Activated CD4-positive, alpha-beta T cell treated with anti-CD3 and anti-CD28 coated beads, Interleukin-2, amount 50 U/mL, for 16 hours (primary cell): Measurements from ENCODE around the gene CYP27B1.

Source experiments
- DNase-seq: peaks from one replicate; pipeline ENCODE4 v3.0.0-alpha.2; 2020

CYP27B1 gene

GRCh38 chr12:57766464-57767304 lies at the start of gene CYP27B1:
TSS of gene CYP27B1 (minus strand) at chr12:57767078. CDS start at chr12:57767041, 37 bp downstream.
- no peak for DNase-seq

GRCh38 chr12:57816001-57816854 lies 49.4 kb upstream of the CYP27B1 start:
- DNase-seq = no peak

DNA sequence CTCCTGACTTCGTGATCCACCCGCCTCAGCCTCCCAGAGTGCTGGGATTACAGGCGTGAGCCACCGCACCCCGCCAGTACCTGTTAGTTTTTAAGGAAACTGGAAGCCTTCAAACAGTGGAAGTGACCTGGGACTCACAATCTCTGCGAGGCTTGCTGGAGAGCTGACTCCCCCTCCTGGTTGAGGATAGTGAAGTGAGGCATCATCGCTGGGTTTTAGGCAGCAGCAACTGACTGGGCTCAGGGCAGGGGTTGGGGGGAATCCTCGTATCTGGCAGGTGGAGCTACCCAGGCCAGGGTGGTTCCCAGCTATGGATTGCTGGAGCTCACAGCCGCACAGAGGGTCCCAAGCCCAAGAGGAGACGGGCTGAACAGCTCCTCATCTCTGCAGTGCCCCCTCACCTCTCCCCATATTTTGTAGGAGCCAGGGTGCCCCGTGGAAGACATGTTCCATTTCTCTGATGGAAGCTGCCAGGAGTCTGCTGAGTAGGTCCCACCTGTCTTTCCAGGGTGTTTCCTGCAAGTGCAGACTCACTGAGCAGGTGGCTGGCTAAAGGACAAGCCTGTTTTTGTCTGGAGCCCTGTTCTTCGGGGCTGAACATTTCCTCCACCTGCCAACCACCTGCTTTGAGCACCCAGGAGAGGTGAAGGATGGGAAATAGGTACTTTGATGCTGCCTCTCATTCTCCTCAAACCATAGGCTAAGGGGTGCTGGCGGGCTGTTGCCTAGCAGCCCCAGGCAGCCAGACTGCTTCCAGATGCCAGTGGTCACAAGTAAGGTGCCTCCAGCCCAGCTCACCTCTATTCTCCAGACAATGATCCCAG lies 48.5 kb upstream of the CYP27B1 start:
- DNase-seq = no peak

DNA sequence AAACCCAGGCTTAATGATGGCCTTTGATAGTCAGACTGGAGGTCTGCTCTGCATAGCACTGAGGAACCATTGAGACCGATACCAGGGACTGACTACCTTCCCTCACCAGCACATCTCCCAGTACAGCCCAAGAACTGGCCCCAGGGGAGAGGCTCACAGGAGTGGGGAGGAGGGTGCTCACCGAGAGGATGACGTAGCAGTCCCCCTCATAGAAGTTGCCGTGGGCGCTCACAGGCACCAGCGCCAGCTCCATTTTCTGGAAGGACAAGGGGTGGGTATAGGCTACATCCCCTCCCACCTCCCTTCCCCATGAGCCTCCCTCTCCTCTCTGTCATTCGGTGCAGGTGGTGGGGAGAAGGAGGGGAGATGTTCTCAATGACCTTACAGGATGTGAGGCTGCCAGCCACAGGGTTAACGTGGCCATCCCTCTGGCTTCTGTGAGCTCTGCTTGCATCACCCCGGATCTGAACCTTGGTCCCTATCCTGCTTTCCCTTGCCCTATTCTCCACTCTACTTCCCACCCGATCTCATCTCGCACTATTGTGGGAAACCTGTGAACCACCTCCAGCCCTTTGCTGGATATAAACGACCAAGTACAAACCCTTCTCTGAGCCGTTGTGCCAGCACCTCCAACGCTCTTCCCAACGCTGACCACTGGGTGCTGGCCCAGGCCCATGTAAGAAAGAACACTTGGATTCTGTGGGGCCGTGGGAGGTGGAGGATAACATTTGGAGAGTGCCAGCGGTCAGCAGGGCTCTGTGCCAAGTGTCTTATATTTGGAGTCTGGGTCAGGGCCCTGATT lies 47.3 kb upstream of the CYP27B1 start:
- DNase-seq = no peak

- no peak for DNase-seq
Measured at GRCh38 chr12:57813111-57813970, 46.5 kb upstream of the CYP27B1 start.

DNA sequence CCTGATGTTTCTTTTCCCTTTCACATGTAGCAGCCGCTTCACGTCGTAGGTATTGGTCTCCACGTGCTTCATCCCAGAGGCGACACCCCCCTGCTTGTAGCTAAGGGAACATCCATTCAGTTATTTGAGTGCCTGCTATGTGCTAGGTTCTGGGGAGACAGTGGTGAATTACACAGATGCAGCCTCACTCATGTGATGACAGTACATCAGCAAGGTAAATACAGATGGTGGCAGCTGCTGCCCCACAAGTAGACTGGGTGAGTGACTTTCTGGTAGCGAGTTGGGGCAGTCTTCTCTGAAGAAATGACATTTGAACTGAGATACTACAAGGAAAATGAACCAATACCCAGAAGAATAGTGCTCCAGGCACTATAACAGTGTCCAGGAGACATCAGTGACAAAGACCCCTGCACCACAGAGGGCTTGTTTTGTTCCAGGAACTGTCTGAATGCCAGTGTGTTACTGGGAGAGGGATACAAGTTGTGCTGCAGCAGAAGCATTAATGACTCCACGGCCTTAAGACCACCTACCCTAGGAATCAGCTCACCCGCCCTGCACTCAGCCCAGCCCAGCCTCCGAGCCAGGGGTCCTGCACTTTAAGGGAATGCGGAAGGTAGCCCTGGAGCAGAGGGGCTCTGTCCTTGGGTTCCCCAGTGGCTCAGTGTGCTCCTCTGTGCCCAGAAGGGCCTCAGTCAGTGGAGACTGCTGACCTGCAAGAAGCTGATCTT lies 44.3 kb upstream of the CYP27B1 start:
- no peak for DNase-seq

DNA sequence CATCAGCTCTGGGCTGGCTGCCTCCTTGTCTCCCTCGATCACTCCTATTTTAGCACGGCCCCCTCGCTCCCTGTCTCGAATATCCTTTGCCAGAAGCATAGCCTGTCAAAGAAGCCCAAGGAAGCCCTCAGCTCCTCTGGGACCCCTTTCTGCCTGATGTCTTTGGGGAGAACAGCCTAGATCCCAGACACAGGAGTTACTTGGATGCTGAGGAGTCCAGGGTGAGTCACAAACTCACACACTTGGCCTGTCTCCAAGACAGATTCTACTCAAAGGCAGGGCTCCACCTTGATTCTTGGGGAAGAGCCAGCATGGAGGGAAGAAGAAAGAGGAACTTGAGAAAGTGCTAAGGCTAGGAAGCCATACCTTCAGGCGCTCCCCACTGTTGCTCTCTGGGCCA lies 43.6 kb upstream of the CYP27B1 start:
- no peak for DNase-seq

GRCh38 chr12:57809425-57809824 lies 42.5 kb upstream of the CYP27B1 start:
- DNase-seq = no peak

- no peak for DNase-seq
Measured at GRCh38 chr12:57808351-57808750, 41.5 kb upstream of the CYP27B1 start.

DNA sequence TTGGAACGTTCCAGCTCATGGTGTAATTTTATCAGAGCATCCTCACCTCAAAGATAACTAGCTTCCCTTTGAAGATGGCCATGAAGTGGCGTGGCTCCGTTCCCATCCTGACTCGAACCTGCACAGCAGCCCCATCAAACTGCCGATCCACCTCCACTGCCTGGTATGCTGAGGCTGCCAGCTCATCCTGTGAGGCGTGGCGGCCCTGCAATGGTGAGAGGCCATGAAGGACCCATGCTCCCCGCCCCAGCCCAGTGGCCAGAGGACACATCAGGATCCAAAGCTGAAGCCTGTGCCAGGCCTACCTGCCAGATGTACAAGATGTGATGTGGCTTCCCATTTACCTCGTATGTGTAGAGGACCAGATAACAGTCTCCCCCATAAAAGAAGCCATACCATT lies 40.4 kb upstream of the CYP27B1 start:
- DNase-seq = no peak

GRCh38 chr12:57806677-57807076 lies 39.8 kb upstream of the CYP27B1 start:
- no peak for DNase-seq

- DNase-seq = peak; percentile 12
Measured at GRCh38 chr12:57803319-57803893, 36.5 kb upstream of the CYP27B1 start.

- no peak for DNase-seq
Measured at GRCh38 chr12:57802607-57803006, 35.7 kb upstream of the CYP27B1 start.

DNA sequence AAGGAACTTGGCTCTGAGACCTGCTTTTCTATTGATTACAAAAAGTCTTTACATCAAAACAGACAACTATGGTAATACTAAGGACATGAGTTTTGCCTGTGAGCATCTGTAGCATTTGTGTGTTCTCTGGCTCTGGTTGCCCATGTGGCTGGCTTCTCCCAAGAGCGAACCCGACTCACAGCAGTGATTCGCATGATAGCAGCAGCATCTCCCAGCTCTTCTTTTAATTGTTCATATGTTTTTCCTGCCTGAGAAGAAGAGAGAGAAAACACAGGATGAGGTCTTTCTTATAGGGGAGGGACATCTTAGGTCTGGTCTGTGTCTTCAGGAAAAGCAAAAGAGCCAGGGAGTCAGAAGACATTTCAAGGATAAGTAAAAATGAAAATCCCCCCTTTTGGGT lies 34.1 kb upstream of the CYP27B1 start:
- DNase-seq = no peak

- no peak for DNase-seq
Measured at GRCh38 chr12:57797933-57798332, 31.1 kb upstream of the CYP27B1 start.

GRCh38 chr12:57796996-57797395 lies 30.1 kb upstream of the CYP27B1 start:
- no peak for DNase-seq

DNA sequence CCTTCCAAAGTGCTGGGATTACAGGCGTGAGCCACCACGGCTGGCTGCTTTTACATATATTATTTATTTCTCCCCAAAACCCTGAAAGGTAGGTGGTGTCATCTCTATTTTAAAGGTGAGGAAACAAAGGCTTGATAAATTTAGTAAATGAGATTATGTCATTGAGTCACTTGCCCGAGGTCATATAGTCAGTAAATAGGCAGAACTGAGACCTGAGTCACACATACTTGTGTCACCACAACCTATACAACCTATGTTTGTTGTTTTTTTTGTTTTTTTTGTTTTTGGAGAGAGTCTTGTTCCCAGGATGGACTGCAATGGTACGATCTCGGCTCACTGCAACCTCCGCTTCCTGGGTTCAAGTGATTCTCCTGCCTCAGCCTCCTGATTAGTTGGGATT lies 28.5 kb upstream of the CYP27B1 start:
- no peak for DNase-seq

DNA sequence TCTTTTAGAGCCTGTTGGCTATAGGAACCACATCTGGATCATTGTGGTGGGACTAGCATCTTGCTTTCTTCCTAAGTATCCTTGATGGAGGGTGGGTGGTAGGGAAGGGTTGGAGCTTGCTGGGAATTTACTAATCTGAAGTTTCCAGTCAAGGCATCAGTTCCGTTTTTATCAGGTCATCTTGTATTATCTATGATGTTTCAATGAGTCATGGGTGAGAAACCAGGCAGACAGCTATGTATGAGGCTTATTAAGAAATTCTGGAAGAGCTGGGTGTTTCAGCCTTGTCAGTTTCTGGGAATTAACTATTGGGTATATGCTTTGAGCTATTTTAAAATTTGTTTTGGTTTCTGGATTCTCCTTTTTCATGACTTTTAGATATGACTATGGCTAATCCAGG lies 27.0 kb upstream of the CYP27B1 start:
- DNase-seq = no peak

DNA sequence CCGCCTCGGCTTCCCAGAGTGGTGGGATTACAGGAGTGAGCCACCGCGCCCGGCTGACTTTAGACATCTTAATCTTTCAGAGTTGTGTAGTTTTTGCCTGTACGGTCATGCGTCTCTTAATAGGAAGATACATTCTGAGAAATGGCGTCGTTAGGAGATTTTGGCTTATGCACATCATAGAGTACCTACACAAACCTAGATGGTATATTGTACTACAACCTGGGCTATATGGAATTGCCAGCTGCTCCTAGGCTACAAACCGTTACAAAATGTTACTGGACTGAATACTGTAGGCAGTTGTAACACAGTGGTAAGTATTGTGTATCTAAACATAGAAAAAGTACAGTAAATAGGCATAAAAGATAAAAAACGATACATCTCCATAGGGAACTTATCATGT lies 17.0 kb upstream of the CYP27B1 start:
- no peak for DNase-seq

GRCh38 chr12:57783466-57783801 lies 16.6 kb upstream of the CYP27B1 start:
- no peak for DNase-seq
